Activated CD4-positive, alpha-beta T cell treated with anti-CD3 and anti-CD28 coated beads, Interleukin-2, amount 10 ng/mL, durations not matched to agents 24 days and 14 days (primary cell): Measurements from ENCODE around the gene PLB1. TPM values are rescaled to one million over a fixed set of nuclear protein-coding genes. Genes with fewer than 3 reads are reported as not detected.

Experiments used
- DNase-seq: peaks from one replicate; pipeline ENCODE4 v3.0.0; 2022
- H3K27ac Mint-ChIP-seq: one replicate; pipeline ENCODE4 v1.8.0; 2022; ENCODE audit warnings: mild to moderate bottlenecking, mixed read lengths
- H3K27me3 Mint-ChIP-seq: one replicate; pipeline ENCODE4 v1.8.0; 2022; ENCODE audit warnings: mixed read lengths
- H3K36me3 Mint-ChIP-seq: one replicate; pipeline ENCODE4 v1.8.0; 2022; ENCODE audit warnings: low read depth, mild to moderate bottlenecking, mixed read lengths
- H3K4me1 Mint-ChIP-seq: one replicate; pipeline ENCODE4 v1.8.0; 2021; ENCODE audit warnings: mixed read lengths
- H3K4me3 Mint-ChIP-seq: one replicate; pipeline ENCODE4 v1.8.0; 2022; ENCODE audit warnings: mild to moderate bottlenecking, moderate library complexity, mixed read lengths
- H3K9me3 Mint-ChIP-seq: one replicate; pipeline ENCODE4 v1.8.0; 2021; ENCODE audit warnings: mixed read lengths
- intact Hi-C: fragments of 100-400 bp; cut with micrococcal nuclease; formaldehyde crosslinking; loops from one replicate; pipeline ENCODE4 v1.15.1; 2023
- total RNA-seq: library from RNA; stranded (reverse); gene quantifications from 2 replicates; pipeline ENCODE4 v1.2.3, GENCODE V29; 2022

The PLB1 gene
- total RNA-seq, 1 donor from 2014 or later, result 0.63 TPM

GRCh38 chr2:28578774-28579173 lies 82.9 kb downstream of the PLB1 start:
- no peak overlapping the region for H3K27ac Mint-ChIP-seq
- intact Hi-C loops, result no loop called here
- H3K4me1 Mint-ChIP-seq, result peaks cover 11% of the 10 kb centered on the region
- no peak for DNase-seq
- no peaks in the 10 kb centered on the region for H3K36me3 Mint-ChIP-seq
- no peaks in the 10 kb centered on the region for H3K27me3 Mint-ChIP-seq
- no peak overlapping the region for H3K4me3 Mint-ChIP-seq
- no peaks in the 10 kb centered on the region for H3K9me3 Mint-ChIP-seq

GRCh38 chr2:28579606-28580005 lies 83.7 kb downstream of the PLB1 start:
- no peak overlapping the region for H3K27ac Mint-ChIP-seq
- no peak overlapping the region for H3K4me3 Mint-ChIP-seq
- H3K4me1 Mint-ChIP-seq, result peaks cover 19% of the 10 kb centered on the region

GRCh38 chr2:28580078-28580477 lies 84.2 kb downstream of the PLB1 start:
- H3K4me1 Mint-ChIP-seq, result peaks cover 21% of the 10 kb centered on the region
- no peaks in the 10 kb centered on the region for H3K9me3 Mint-ChIP-seq
- H3K4me3 Mint-ChIP-seq, result no peak overlapping the region
- no peaks in the 10 kb centered on the region for H3K36me3 Mint-ChIP-seq
- intact Hi-C loops, result no loop called here
- no peak overlapping the region for H3K27ac Mint-ChIP-seq
- H3K27me3 Mint-ChIP-seq, result no peaks in the 10 kb centered on the region
- no peak for DNase-seq

More at GRCh38 chr2:28579606-28580005, 83.7 kb downstream of the PLB1 start:
- no peak for DNase-seq
- intact Hi-C loops, result no loop called here
- no peaks in the 10 kb centered on the region for H3K36me3 Mint-ChIP-seq
- H3K9me3 Mint-ChIP-seq, result no peaks in the 10 kb centered on the region
- no peaks in the 10 kb centered on the region for H3K27me3 Mint-ChIP-seq

- Mint-ChIP-seq H3K4me1 (peaks cover 28% of the 10 kb centered on the region), H3K4me3 (no peak overlapping the region), H3K27ac (no peak overlapping the region), H3K36me3 (peaks cover 5% of the 10 kb centered on the region), H3K27me3 (no peaks in the 10 kb centered on the region), H3K9me3 (no peaks in the 10 kb centered on the region)
- DNase-seq, result no peak
- intact Hi-C loops, result no loop called here
These were observed 85.5 kb downstream of the PLB1 start for GRCh38 chr2:28581312-28581711.

GRCh38 chr2:28582152-28582551 lies 86.3 kb downstream of the PLB1 start:
- Mint-ChIP-seq H3K27ac (no peak overlapping the region), H3K27me3 (no peaks in the 10 kb centered on the region), H3K4me1 (peaks cover 33% of the 10 kb centered on the region), H3K9me3 (no peaks in the 10 kb centered on the region), H3K4me3 (no peak overlapping the region), H3K36me3 (peaks cover 5% of the 10 kb centered on the region)
- intact Hi-C loops, result no loop called here
- no peak for DNase-seq

- Mint-ChIP-seq H3K27me3 (no peaks in the 10 kb centered on the region), H3K4me1 (peaks cover 38% of the 10 kb centered on the region), H3K4me3 (no peak overlapping the region), H3K27ac (no peak overlapping the region), H3K9me3 (no peaks in the 10 kb centered on the region), H3K36me3 (peaks cover 5% of the 10 kb centered on the region)
- no peak for DNase-seq
- intact Hi-C loops, result no loop called here
These were observed 86.7 kb downstream of the PLB1 start for GRCh38 chr2:28582595-28582994.

GRCh38 chr2:28583899-28584553 lies 88.2 kb downstream of the PLB1 start:
- H3K4me1 Mint-ChIP-seq, result peaks cover 48% of the 10 kb centered on the region

GRCh38 chr2:28586867-28587266 lies 91.0 kb downstream of the PLB1 start:
- no peaks in the 10 kb centered on the region for H3K27me3 Mint-ChIP-seq
- H3K4me1 Mint-ChIP-seq, result peaks cover 47% of the 10 kb centered on the region
- H3K9me3 Mint-ChIP-seq, result no peaks in the 10 kb centered on the region
- H3K27ac Mint-ChIP-seq, result peak overlapping the region; percentile 41
- DNase-seq, result peak; percentile 91
- peak overlapping the region; percentile 59 for H3K4me3 Mint-ChIP-seq
- H3K36me3 Mint-ChIP-seq, result peaks cover 8% of the 10 kb centered on the region
- intact Hi-C loops, result no loop called here

More at GRCh38 chr2:28583899-28584553, 88.2 kb downstream of the PLB1 start:
- Mint-ChIP-seq H3K36me3 (peaks cover 8% of the 10 kb centered on the region), H3K27ac (peak overlapping the region; percentile 81), H3K27me3 (no peaks in the 10 kb centered on the region), H3K9me3 (no peaks in the 10 kb centered on the region), H3K4me3 (peak overlapping the region; percentile 59)
- DNase-seq, result peak; percentile 82
- intact Hi-C loops, result loop anchor here (2.0 kb wide), 1 partner anchor 17 kb away; no protein-coding TSS in a partner anchor

GRCh38 chr2:28587526-28588291 lies 91.8 kb downstream of the PLB1 start:
- H3K27me3 Mint-ChIP-seq, result no peaks in the 10 kb centered on the region
- peaks cover 43% of the 10 kb centered on the region for H3K4me1 Mint-ChIP-seq
- H3K9me3 Mint-ChIP-seq, result no peaks in the 10 kb centered on the region
- intact Hi-C loops, result no loop called here
- H3K36me3 Mint-ChIP-seq, result peaks cover 8% of the 10 kb centered on the region
- H3K27ac Mint-ChIP-seq, result peak overlapping the region; percentile 23
- DNase-seq, result no peak
- H3K4me3 Mint-ChIP-seq, result peak overlapping the region; percentile 59

- Mint-ChIP-seq H3K9me3 (no peaks in the 10 kb centered on the region), H3K27ac (peak overlapping the region; percentile 23), H3K4me3 (peak overlapping the region; percentile 59), H3K27me3 (no peaks in the 10 kb centered on the region), H3K36me3 (peaks cover 8% of the 10 kb centered on the region), H3K4me1 (peaks cover 42% of the 10 kb centered on the region)
- intact Hi-C loops, result no loop called here
- no peak for DNase-seq
These were observed 92.4 kb downstream of the PLB1 start for GRCh38 chr2:28588292-28588670.

- intact Hi-C loops, result loop anchor here (5.0 kb wide), 1 partner anchor 37 kb away; no protein-coding TSS in a partner anchor
- H3K9me3 Mint-ChIP-seq, result no peaks in the 10 kb centered on the region
- no peaks in the 10 kb centered on the region for H3K27me3 Mint-ChIP-seq
- peaks cover 8% of the 10 kb centered on the region for H3K36me3 Mint-ChIP-seq
- DNase-seq, result no peak
- no peak overlapping the region for H3K27ac Mint-ChIP-seq
- H3K4me1 Mint-ChIP-seq, result peaks cover 40% of the 10 kb centered on the region
- no peak overlapping the region for H3K4me3 Mint-ChIP-seq
These were observed 94.0 kb downstream of the PLB1 start for GRCh38 chr2:28589746-28590463.

- Mint-ChIP-seq H3K27me3 (no peaks in the 10 kb centered on the region), H3K4me3 (no peak overlapping the region), H3K4me1 (peaks cover 39% of the 10 kb centered on the region), H3K9me3 (no peaks in the 10 kb centered on the region), H3K27ac (no peak overlapping the region), H3K36me3 (peaks cover 6% of the 10 kb centered on the region)
- DNase-seq, result no peak
- intact Hi-C loops, result loop anchor here (5.0 kb wide), 1 partner anchor 37 kb away; no protein-coding TSS in a partner anchor
These were observed 94.8 kb downstream of the PLB1 start for GRCh38 chr2:28590496-28591301.

- DNase-seq, result no peak
- Mint-ChIP-seq H3K9me3 (no peaks in the 10 kb centered on the region), H3K27ac (no peak overlapping the region), H3K4me3 (no peak overlapping the region), H3K27me3 (no peaks in the 10 kb centered on the region), H3K4me1 (peaks cover 36% of the 10 kb centered on the region), H3K36me3 (peaks cover 7% of the 10 kb centered on the region)
- intact Hi-C loops, result loop anchor here (5.0 kb wide), 1 partner anchor 35 kb away; no protein-coding TSS in a partner anchor
These were observed 96.0 kb downstream of the PLB1 start for GRCh38 chr2:28591711-28592335.
